ENCODE measurements around the gene BNC2.

The BNC2 gene

DNA sequence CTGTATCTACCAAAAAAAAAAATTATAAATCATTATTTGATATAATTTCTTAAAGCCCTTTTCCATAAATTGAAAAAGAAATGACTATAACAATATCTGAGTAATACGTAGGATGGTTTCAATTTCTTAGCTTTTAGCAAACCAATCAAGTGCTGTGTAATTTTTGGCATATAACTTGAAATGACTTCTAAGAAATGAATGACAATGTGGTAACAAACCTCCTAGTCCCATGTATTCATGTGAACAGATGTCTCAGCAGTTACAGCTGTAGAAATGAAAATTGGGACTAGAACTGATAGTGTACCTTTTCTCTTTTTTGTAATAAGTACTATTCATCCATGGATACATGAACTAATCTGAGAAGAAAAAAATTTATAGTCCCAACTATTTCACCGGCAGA lies 307.0 kb downstream of the BNC2 start:
- no peaks in the 10 kb centered on the region for H3K9me3 ChIP-seq (ENCODE audit: control insufficient read depth, insufficient read depth, low read depth, low read length)
- no peak overlapping the region for H3K4me3 ChIP-seq (ENCODE audit: low read depth, low read length)
- peaks cover 8% of the 10 kb centered on the region; the same call in 1 of the 2 replicates for H3K4me1 ChIP-seq (ENCODE audit: control insufficient read depth, insufficient read depth, low read length)
- H3K36me3 ChIP-seq (ENCODE audit: control insufficient read depth, insufficient read depth, low read length): no peaks in the 10 kb centered on the region
- H3K27ac ChIP-seq (ENCODE audit: low read depth, low read length): no peak overlapping the region
- H3K9ac ChIP-seq (ENCODE audit: low read length): no peak overlapping the region
- no peaks in the 10 kb centered on the region for H3K27me3 ChIP-seq (ENCODE audit: control insufficient read depth, insufficient read depth, low read length)

DNA sequence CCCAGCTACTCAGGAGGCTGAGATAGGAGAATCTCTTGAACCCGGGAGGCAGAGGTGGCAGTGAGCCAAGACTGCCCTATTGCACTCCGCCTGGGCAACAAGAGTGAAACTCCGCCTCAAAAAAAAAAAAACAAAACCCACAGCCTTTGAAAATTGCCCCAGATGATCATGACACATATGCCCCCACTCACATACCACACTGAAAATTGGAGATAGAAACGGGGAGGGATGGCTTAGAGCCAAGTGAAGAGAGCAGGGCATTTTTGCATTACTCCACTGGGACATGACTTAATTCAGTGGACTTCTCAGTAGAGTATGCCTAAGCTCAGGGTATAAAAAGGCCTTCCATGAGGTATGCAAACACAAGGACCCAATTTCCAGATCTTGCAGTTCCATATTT lies 309.3 kb downstream of the BNC2 start:
- Histone ChIP-seq H3K4me3 (ENCODE audit: low read depth, low read length) (no peak overlapping the region), H3K27me3 (ENCODE audit: control insufficient read depth, insufficient read depth, low read length) (no peaks in the 10 kb centered on the region), H3K4me1 (ENCODE audit: control insufficient read depth, insufficient read depth, low read length) (no peaks in the 10 kb centered on the region), H3K27ac (ENCODE audit: low read depth, low read length) (no peak overlapping the region), H3K9me3 (ENCODE audit: control insufficient read depth, insufficient read depth, low read depth, low read length) (no peaks in the 10 kb centered on the region), H3K36me3 (ENCODE audit: control insufficient read depth, insufficient read depth, low read length) (no peaks in the 10 kb centered on the region), H3K9ac (ENCODE audit: low read length) (no peak overlapping the region)

DNA sequence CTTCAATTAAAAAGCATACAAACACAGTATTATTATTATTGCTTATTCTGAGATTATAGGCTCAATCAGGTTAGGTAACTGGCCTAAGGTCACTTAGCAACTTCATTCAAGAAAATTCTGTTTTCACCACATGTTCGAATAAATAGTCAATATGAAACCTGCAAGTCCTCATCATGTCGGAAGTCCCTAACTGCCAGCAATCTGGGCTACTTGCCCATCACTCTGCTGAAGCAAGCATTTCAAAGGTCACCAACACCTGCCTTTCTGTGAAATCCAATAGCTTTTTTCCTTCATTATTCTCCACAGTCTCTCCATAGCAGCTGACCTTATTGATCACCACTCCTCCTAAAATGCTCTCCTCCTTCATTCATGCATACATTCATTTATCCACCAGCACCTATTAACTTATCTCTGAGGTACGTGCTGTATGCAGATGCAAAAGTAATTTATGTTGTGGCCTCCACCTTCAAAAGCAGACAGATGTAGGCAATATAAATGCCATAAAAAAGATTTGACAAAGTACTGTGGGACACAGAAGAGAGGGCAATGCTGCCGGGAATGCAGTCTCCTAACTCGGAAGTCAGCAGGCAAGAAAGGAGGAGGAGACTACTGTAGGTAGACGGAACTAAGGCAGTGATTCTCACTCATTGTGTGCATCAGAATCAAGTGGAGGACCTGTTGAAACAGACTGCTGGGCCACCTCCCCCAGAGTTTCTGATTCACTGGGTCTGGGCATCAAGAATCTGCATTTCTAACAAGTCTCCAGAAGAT lies 310.9 kb downstream of the BNC2 start:
- Histone ChIP-seq H3K36me3 (ENCODE audit: control insufficient read depth, insufficient read depth, low read length) (no peaks in the 10 kb centered on the region), H3K27me3 (ENCODE audit: control insufficient read depth, insufficient read depth, low read length) (no peaks in the 10 kb centered on the region), H3K9ac (ENCODE audit: low read length) (no peak overlapping the region), H3K9me3 (ENCODE audit: control insufficient read depth, insufficient read depth, low read depth, low read length) (no peaks in the 10 kb centered on the region), H3K4me3 (ENCODE audit: low read depth, low read length) (no peak overlapping the region), H3K27ac (ENCODE audit: low read depth, low read length) (no peak overlapping the region), H3K4me1 (ENCODE audit: control insufficient read depth, insufficient read depth, low read length) (no peaks in the 10 kb centered on the region)

DNA sequence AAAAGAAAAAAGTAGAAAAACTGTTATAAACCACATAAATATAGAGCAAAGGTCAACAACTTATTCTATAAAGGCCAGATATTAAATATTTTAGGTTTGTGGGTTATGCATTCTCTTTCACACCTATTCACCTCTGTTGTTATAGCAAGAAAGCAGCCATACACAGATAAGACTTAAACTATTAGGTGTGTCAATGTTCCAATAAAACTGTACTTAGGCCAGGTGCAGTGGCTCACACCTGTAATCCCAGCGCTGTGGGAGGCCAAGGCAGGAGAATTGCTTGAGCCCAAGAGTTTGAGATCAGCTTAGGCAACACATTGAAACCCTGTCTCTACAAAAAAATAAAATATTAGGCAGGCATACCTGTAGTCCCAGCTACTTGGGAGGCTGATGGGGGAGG lies 314.7 kb downstream of the BNC2 start:
- peaks cover 3% of the 10 kb centered on the region; the same call in 1 of the 2 replicates for H3K4me1 ChIP-seq (ENCODE audit: control insufficient read depth, insufficient read depth, low read length)
- H3K36me3 ChIP-seq (ENCODE audit: control insufficient read depth, insufficient read depth, low read length): no peaks in the 10 kb centered on the region; the same call in 1 of the 2 replicates
- no peaks in the 10 kb centered on the region for H3K9me3 ChIP-seq (ENCODE audit: control insufficient read depth, insufficient read depth, low read depth, low read length)
- no peak overlapping the region for H3K9ac ChIP-seq (ENCODE audit: low read length)
- H3K4me3 ChIP-seq (ENCODE audit: low read depth, low read length): no peak overlapping the region
- H3K27me3 ChIP-seq (ENCODE audit: control insufficient read depth, insufficient read depth, low read length): no peaks in the 10 kb centered on the region
- no peak overlapping the region for H3K27ac ChIP-seq (ENCODE audit: low read depth, low read length)

DNA sequence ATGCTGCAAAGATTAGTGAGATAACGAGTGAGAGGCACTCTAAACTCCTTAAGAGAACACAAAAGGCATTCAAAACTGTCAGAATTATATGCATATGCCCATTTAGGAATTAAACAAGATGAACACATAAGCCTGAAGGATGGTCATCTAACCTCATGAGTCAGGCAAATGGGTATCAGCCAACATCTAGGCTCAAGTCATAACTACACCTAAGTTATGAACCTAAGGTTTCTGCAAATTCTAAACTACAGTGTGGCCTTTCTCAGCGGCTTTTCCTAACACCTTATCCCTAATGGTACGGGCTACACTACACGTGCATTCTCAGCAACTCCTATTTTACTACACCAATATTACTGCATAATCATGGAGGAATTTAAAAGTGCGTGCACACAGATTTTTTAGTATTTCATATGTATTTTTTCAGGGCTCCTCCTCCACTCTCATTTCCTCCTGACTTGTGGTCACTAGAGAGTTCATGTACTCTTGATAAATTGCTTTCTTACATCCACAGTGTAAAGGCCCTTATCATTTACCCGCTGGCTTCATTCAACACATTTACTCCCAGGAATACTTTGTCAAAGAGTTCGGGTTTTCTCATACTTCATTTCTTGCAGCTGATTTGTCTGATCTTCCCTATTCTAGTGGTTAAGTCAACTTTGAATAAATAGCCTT lies 316.5 kb downstream of the BNC2 start:
- Histone ChIP-seq H3K9ac (ENCODE audit: low read length) (no peak overlapping the region), H3K36me3 (ENCODE audit: control insufficient read depth, insufficient read depth, low read length) (no peaks in the 10 kb centered on the region; the same call in 1 of the 2 replicates), H3K4me3 (ENCODE audit: low read depth, low read length) (no peak overlapping the region), H3K27ac (ENCODE audit: low read depth, low read length) (no peak overlapping the region), H3K9me3 (ENCODE audit: control insufficient read depth, insufficient read depth, low read depth, low read length) (no peaks in the 10 kb centered on the region), H3K4me1 (ENCODE audit: control insufficient read depth, insufficient read depth, low read length) (peaks cover 3% of the 10 kb centered on the region; the same call in 1 of the 2 replicates), H3K27me3 (ENCODE audit: control insufficient read depth, insufficient read depth, low read length) (no peaks in the 10 kb centered on the region)

DNA sequence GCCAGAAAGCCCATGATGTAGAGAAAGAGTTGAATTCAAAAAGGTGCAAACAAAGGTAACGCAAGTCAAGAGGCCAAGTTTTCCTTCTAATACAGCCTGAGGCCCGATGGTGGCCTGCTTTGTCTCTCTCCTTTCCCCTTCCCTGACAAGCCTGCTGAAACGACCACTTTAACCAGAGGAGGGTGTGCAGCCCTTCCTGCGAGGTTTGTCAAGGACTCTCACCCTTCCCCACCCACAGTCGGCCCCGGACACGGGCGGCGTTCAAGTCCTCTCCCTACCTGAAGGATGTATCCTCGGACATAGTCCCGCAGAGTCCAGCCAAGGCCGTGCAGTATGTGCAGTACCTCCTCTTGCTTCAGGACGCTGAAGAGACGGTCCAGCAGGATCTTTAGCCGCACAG lies 318.2 kb downstream of the BNC2 start:
- Histone ChIP-seq H3K27me3 (ENCODE audit: control insufficient read depth, insufficient read depth, low read length) (no peaks in the 10 kb centered on the region), H3K36me3 (ENCODE audit: control insufficient read depth, insufficient read depth, low read length) (no peaks in the 10 kb centered on the region; the same call in 1 of the 2 replicates), H3K27ac (ENCODE audit: low read depth, low read length) (no peak overlapping the region)

DNA sequence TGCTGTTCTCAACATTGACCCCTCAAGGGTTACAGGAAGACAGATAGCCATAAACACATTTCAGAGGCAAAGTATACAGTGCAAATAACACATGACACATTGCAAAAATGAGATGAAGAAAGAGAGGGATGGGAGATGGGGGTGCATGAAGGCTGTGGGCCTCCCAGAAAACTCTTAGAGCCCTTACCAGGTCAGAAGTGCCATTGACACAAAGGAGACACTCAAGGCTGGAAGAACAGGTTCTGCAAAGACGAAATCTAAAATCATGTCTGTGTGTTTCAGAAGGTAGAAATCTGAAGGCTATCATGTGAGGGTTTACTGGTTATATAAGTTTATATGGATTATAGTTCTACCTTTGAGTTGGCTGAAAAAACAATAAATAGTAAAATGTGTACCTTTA lies 318.8 kb downstream of the BNC2 start:
- H3K4me1 ChIP-seq (ENCODE audit: control insufficient read depth, insufficient read depth, low read length): peaks cover 3% of the 10 kb centered on the region; the same call in 1 of the 2 replicates
- H3K27ac ChIP-seq (ENCODE audit: low read depth, low read length): no peak overlapping the region
- H3K36me3 ChIP-seq (ENCODE audit: control insufficient read depth, insufficient read depth, low read length): no peaks in the 10 kb centered on the region; the same call in 1 of the 2 replicates
- no peak overlapping the region for H3K9ac ChIP-seq (ENCODE audit: low read length)
- H3K27me3 ChIP-seq (ENCODE audit: control insufficient read depth, insufficient read depth, low read length): no peaks in the 10 kb centered on the region
- no peaks in the 10 kb centered on the region for H3K9me3 ChIP-seq (ENCODE audit: control insufficient read depth, insufficient read depth, low read depth, low read length)
- no peak overlapping the region for H3K4me3 ChIP-seq (ENCODE audit: low read depth, low read length)

More for the DNA sequence above, 318.2 kb downstream of the BNC2 start:
- H3K4me3 ChIP-seq (ENCODE audit: low read depth, low read length): no peak overlapping the region
- no peak overlapping the region for H3K9ac ChIP-seq (ENCODE audit: low read length)
- no peaks in the 10 kb centered on the region for H3K9me3 ChIP-seq (ENCODE audit: control insufficient read depth, insufficient read depth, low read depth, low read length)
- peaks cover 3% of the 10 kb centered on the region; the same call in 1 of the 2 replicates for H3K4me1 ChIP-seq (ENCODE audit: control insufficient read depth, insufficient read depth, low read length)

DNA sequence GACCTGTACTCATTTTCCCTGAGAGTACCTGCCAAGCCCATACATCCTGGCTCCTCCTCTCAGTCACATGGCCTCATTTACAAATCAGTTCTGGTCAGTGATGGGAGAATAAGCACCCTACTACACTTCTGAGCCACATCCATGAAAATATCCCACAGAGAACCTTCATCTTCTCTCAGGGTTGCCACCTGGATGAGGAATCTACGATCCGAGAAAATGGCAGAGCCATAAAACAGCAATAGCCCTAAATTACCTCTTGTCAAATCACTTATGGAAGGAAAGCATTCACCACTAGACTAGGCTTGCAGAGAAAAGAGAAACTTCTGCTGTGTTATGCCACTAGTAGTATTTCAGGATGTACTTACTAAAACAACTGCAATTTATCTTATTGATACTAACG lies 324.8 kb downstream of the BNC2 start:
- no peak overlapping the region for H3K9ac ChIP-seq (ENCODE audit: low read length)
- H3K4me1 ChIP-seq (ENCODE audit: control insufficient read depth, insufficient read depth, low read length): peaks cover 17% of the 10 kb centered on the region
- no peaks in the 10 kb centered on the region; the same call in 1 of the 2 replicates for H3K36me3 ChIP-seq (ENCODE audit: control insufficient read depth, insufficient read depth, low read length)
- H3K27ac ChIP-seq (ENCODE audit: low read depth, low read length): no peak overlapping the region
- no peak overlapping the region for H3K4me3 ChIP-seq (ENCODE audit: low read depth, low read length)
- no peaks in the 10 kb centered on the region for H3K27me3 ChIP-seq (ENCODE audit: control insufficient read depth, insufficient read depth, low read length)
- no peaks in the 10 kb centered on the region for H3K9me3 ChIP-seq (ENCODE audit: control insufficient read depth, insufficient read depth, low read depth, low read length)

DNA sequence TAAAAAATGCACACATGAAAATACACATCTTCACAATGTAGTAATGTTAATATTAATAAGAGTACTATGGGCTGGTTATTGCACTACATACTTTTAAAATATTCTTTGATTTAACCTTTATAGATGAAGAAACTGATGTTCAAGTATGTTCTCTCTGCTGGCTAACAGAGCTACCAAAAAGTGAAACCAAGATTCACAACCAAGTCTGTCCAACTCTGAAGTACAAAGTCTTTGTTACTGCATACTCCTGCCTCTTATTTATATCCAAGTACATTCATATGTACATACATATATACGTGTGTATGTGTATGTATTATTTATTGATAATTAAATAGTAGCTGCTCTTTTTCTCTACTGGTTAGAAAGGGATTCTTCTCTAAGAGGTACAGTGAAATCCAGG lies 325.6 kb downstream of the BNC2 start:
- Histone ChIP-seq H3K27me3 (ENCODE audit: control insufficient read depth, insufficient read depth, low read length) (no peaks in the 10 kb centered on the region), H3K9me3 (ENCODE audit: control insufficient read depth, insufficient read depth, low read depth, low read length) (no peaks in the 10 kb centered on the region), H3K4me1 (ENCODE audit: control insufficient read depth, insufficient read depth, low read length) (peaks cover 19% of the 10 kb centered on the region), H3K9ac (ENCODE audit: low read length) (no peak overlapping the region), H3K27ac (ENCODE audit: low read depth, low read length) (no peak overlapping the region), H3K36me3 (ENCODE audit: control insufficient read depth, insufficient read depth, low read length) (no peaks in the 10 kb centered on the region; the same call in 1 of the 2 replicates), H3K4me3 (ENCODE audit: low read depth, low read length) (no peak overlapping the region)

DNA sequence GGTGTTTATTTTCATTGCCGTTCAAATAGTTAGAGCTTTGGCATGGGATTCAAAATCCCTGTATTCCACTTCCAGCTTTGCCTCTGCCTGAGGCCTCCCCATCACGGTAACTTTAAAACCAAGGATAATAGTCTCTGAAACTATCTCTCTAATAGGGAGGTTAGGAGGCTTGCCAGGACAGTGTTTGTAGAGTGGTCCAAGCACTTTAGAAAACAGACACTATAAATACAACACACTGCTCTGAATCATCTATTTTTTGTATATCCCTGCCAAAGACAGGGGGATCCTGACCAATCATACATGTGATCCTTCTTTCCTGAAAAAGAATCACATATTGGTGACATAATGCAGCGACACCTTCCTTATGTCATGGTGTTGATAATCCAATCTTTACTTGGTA lies 326.8 kb downstream of the BNC2 start:
- H3K27me3 ChIP-seq (ENCODE audit: control insufficient read depth, insufficient read depth, low read length): no peaks in the 10 kb centered on the region
- H3K4me1 ChIP-seq (ENCODE audit: control insufficient read depth, insufficient read depth, low read length): peaks cover 19% of the 10 kb centered on the region
- no peaks in the 10 kb centered on the region for H3K9me3 ChIP-seq (ENCODE audit: control insufficient read depth, insufficient read depth, low read depth, low read length)
- H3K9ac ChIP-seq (ENCODE audit: low read length): no peak overlapping the region
- no peak overlapping the region for H3K4me3 ChIP-seq (ENCODE audit: low read depth, low read length)
- no peaks in the 10 kb centered on the region; the same call in 1 of the 2 replicates for H3K36me3 ChIP-seq (ENCODE audit: control insufficient read depth, insufficient read depth, low read length)
- H3K27ac ChIP-seq (ENCODE audit: low read depth, low read length): no peak overlapping the region

DNA sequence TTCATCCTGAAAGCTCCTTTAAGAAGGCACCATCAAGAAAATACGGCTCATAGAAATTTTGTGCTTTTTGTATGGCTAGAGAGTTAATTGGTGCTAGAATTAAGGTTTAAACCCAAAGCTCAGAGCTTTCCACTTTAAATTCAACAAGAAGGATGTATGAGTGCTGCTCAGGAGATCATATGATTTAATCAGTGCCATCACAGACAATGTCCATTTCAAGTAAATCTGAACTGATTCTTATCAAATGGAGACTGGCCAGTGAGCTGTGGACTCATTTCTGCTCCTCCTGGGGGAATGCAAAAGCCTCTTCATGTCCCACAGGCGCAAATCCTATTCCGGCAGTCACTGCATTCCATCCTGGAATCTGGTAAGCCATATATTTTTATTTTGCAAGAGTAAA lies 327.2 kb downstream of the BNC2 start:
- H3K36me3 ChIP-seq (ENCODE audit: control insufficient read depth, insufficient read depth, low read length): no peaks in the 10 kb centered on the region; the same call in 1 of the 2 replicates
- H3K4me1 ChIP-seq (ENCODE audit: control insufficient read depth, insufficient read depth, low read length): peaks cover 19% of the 10 kb centered on the region
- no peak overlapping the region for H3K9ac ChIP-seq (ENCODE audit: low read length)
- H3K27ac ChIP-seq (ENCODE audit: low read depth, low read length): no peak overlapping the region
- no peaks in the 10 kb centered on the region for H3K27me3 ChIP-seq (ENCODE audit: control insufficient read depth, insufficient read depth, low read length)
- H3K4me3 ChIP-seq (ENCODE audit: low read depth, low read length): no peak overlapping the region
- no peaks in the 10 kb centered on the region for H3K9me3 ChIP-seq (ENCODE audit: control insufficient read depth, insufficient read depth, low read depth, low read length)
